ENCODE data around the gene CDH3. TPM values are rescaled to one million over a fixed set of nuclear protein-coding genes. Genes with fewer than 3 reads are reported as not detected.

Gene CDH3
- polyA plus RNA-seq, 1 experiment: 1.1 TPM

GRCh38 chr16:68728523-68728922, 83.4 kb downstream of the CDH3 start:
- CTCF ChIA-PET: interaction anchor here (0.7 kb wide), 1 partner anchor 33 kb away, joined by 3 read pairs; no protein-coding TSS in a partner anchor
- no peak for DNase-seq (ENCODE audit: low read depth)
- Histone ChIP-seq H3K36me3 (ENCODE audit: control insufficient read depth, insufficient read depth, low read length) (no peaks in the 10 kb centered on the region), H3K4me3 (ENCODE audit: low read depth, low read length) (no peak overlapping the region), H3K27me3 (ENCODE audit: control insufficient read depth, insufficient read depth, low read length) (0 out of 2 replicates have a peak, but pooled peaks cover 1% of the 10 kb centered on the region)
- TF ChIP-seq CTCF (IDR thresholded peaks at IDR 0.05; ENCODE audit: insufficient read depth, low read depth, low read length): no peak
- POLR2A ChIA-PET: no interaction called here

GRCh38 chr16:68731637-68732036, 86.5 kb downstream of the CDH3 start:
- no peak overlapping the region for H3K4me3 ChIP-seq (ENCODE audit: low read depth, low read length)
- peaks cover 5% of the 10 kb centered on the region for H3K27me3 ChIP-seq (ENCODE audit: control insufficient read depth, insufficient read depth, low read length)
- CTCF ChIA-PET: no interaction called here
- H3K36me3 ChIP-seq (ENCODE audit: control insufficient read depth, insufficient read depth, low read length): no peaks in the 10 kb centered on the region
- POLR2A ChIA-PET: no interaction called here
- no peak for DNase-seq (ENCODE audit: low read depth)
- no peak for TF ChIP-seq CTCF (IDR thresholded peaks at IDR 0.05; ENCODE audit: insufficient read depth, low read depth, low read length)

GRCh38 chr16:68732042-68732680, 87.1 kb downstream of the CDH3 start:
- CTCF ChIA-PET: no interaction called here
- DNase-seq (ENCODE audit: low read depth): no peak
- Histone ChIP-seq H3K4me3 (ENCODE audit: low read depth, low read length) (no peak overlapping the region), H3K36me3 (ENCODE audit: control insufficient read depth, insufficient read depth, low read length) (no peaks in the 10 kb centered on the region), H3K27me3 (ENCODE audit: control insufficient read depth, insufficient read depth, low read length) (peaks cover 11% of the 10 kb centered on the region)
- no peak for TF ChIP-seq CTCF (IDR thresholded peaks at IDR 0.05; ENCODE audit: insufficient read depth, low read depth, low read length)
- POLR2A ChIA-PET: no interaction called here

- TF ChIP-seq CTCF (IDR thresholded peaks at IDR 0.05; ENCODE audit: insufficient read depth, low read depth, low read length): no peak
- H3K4me3 ChIP-seq (ENCODE audit: low read depth, low read length): no peak overlapping the region
- ChIA-PET POLR2A (no interaction called here), CTCF (no interaction called here)
- DNase-seq (ENCODE audit: low read depth): no peak
- no peaks in the 10 kb centered on the region for H3K36me3 ChIP-seq (ENCODE audit: control insufficient read depth, insufficient read depth, low read length)
- peaks cover 14% of the 10 kb centered on the region for H3K27me3 ChIP-seq (ENCODE audit: control insufficient read depth, insufficient read depth, low read length)
These were observed 87.8 kb downstream of the CDH3 start for GRCh38 chr16:68732741-68733399.

- H3K27me3 ChIP-seq (ENCODE audit: control insufficient read depth, insufficient read depth, low read length): peaks cover 21% of the 10 kb centered on the region
- H3K36me3 ChIP-seq (ENCODE audit: control insufficient read depth, insufficient read depth, low read length): no peaks in the 10 kb centered on the region
- ChIA-PET POLR2A (no interaction called here), CTCF (no interaction called here)
- TF ChIP-seq CTCF (IDR thresholded peaks at IDR 0.05; ENCODE audit: insufficient read depth, low read depth, low read length): no peak
- H3K4me3 ChIP-seq (ENCODE audit: low read depth, low read length): no peak overlapping the region
- DNase-seq (ENCODE audit: low read depth): no peak
These were observed 88.5 kb downstream of the CDH3 start for GRCh38 chr16:68733570-68733969.
